ENCODE results near the gene PRRG4. TPM values are rescaled to one million over a fixed set of nuclear protein-coding genes. Genes with fewer than 3 reads are reported as not detected.

The PRRG4 gene
- total RNA-seq, 1 experiment from 2014 or later = 0.87 TPM

GRCh38 chr11:32840587-32840986 is 10.9 kb downstream of the PRRG4 start (continued):
- TF ChIP-seq, protein P1, sequence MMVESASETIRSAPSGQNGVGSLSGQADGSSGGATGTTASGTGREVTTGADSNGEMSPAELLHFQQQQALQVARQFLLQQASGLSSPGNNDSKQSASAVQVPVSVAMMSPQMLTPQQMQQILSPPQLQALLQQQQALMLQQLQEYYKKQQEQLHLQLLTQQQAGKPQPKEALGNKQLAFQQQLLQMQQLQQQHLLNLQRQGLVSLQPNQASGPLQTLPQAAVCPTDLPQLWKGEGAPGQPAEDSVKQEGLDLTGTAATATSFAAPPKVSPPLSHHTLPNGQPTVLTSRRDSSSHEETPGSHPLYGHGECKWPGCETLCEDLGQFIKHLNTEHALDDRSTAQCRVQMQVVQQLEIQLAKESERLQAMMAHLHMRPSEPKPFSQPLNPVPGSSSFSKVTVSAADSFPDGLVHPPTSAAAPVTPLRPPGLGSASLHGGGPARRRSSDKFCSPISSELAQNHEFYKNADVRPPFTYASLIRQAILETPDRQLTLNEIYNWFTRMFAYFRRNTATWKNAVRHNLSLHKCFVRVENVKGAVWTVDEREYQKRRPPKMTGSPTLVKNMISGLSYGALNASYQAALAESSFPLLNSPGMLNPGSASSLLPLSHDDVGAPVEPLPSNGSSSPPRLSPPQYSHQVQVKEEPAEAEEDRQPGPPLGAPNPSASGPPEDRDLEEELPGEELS (CRISPR knock-in tag; IDR thresholded peaks at IDR 0.05) = no peak
- no peak for TF ChIP-seq FOXP1 (CRISPR knock-in tag; IDR thresholded peaks at IDR 0.05; ENCODE audit: borderline replicate concordance)
- TF ChIP-seq USF1 (CRISPR knock-in tag; IDR thresholded peaks at IDR 0.05) = no peak
- no peak for TF ChIP-seq GABPB1 (CRISPR knock-in tag; IDR thresholded peaks at IDR 0.05)
- TF ChIP-seq ATF3 (CRISPR knock-in tag; conservative IDR thresholded peaks at IDR 0.05) = no peak
- TF ChIP-seq, protein P2, sequence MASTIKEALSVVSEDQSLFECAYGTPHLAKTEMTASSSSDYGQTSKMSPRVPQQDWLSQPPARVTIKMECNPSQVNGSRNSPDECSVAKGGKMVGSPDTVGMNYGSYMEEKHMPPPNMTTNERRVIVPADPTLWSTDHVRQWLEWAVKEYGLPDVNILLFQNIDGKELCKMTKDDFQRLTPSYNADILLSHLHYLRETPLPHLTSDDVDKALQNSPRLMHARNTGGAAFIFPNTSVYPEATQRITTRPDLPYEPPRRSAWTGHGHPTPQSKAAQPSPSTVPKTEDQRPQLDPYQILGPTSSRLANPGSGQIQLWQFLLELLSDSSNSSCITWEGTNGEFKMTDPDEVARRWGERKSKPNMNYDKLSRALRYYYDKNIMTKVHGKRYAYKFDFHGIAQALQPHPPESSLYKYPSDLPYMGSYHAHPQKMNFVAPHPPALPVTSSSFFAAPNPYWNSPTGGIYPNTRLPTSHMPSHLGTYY (CRISPR knock-in tag; IDR thresholded peaks at IDR 0.05) = no peak
- TF ChIP-seq, protein P3, sequence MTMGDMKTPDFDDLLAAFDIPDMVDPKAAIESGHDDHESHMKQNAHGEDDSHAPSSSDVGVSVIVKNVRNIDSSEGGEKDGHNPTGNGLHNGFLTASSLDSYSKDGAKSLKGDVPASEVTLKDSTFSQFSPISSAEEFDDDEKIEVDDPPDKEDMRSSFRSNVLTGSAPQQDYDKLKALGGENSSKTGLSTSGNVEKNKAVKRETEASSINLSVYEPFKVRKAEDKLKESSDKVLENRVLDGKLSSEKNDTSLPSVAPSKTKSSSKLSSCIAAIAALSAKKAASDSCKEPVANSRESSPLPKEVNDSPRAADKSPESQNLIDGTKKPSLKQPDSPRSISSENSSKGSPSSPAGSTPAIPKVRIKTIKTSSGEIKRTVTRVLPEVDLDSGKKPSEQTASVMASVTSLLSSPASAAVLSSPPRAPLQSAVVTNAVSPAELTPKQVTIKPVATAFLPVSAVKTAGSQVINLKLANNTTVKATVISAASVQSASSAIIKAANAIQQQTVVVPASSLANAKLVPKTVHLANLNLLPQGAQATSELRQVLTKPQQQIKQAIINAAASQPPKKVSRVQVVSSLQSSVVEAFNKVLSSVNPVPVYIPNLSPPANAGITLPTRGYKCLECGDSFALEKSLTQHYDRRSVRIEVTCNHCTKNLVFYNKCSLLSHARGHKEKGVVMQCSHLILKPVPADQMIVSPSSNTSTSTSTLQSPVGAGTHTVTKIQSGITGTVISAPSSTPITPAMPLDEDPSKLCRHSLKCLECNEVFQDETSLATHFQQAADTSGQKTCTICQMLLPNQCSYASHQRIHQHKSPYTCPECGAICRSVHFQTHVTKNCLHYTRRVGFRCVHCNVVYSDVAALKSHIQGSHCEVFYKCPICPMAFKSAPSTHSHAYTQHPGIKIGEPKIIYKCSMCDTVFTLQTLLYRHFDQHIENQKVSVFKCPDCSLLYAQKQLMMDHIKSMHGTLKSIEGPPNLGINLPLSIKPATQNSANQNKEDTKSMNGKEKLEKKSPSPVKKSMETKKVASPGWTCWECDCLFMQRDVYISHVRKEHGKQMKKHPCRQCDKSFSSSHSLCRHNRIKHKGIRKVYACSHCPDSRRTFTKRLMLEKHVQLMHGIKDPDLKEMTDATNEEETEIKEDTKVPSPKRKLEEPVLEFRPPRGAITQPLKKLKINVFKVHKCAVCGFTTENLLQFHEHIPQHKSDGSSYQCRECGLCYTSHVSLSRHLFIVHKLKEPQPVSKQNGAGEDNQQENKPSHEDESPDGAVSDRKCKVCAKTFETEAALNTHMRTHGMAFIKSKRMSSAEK (CRISPR knock-in tag; IDR thresholded peaks at IDR 0.05; ENCODE audit: borderline replicate concordance) = no peak
- TF ChIP-seq NR3C1 (CRISPR knock-in tag; conservative IDR thresholded peaks at IDR 0.05; ENCODE audit: low read depth) = no peak
- no peak for TF ChIP-seq IRF1 (CRISPR knock-in tag; IDR thresholded peaks at IDR 0.05)
- no peak for TF ChIP-seq SP1 (CRISPR knock-in tag; conservative IDR thresholded peaks at IDR 0.05)
- TF ChIP-seq ETV6 (CRISPR knock-in tag; IDR thresholded peaks at IDR 0.05) = no peak

DNA sequence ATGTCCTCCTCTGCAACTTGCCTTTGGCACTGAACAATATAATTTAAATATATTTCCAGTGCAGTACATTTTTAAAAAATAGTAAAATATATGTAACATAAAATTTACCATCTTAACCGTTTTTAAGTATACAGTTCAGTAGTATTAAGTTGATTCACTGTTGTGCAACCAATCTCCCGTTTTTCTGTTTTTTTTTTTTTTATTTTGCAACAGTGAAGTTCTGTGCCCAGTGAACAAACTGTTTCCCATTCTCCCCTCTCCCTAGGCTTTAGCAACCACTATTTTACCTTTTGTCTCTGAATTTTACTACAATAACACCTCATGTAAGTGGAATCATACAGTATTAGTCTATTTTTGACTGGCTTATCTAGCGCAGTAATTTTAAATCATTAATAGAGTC is 13.8 kb downstream of the PRRG4 start:
- Mint-ChIP-seq H3K4me1 (0 out of 2 replicates have a peak, but pooled peaks cover 2% of the 10 kb centered on the region), H3K27me3 (ENCODE audit: low read depth) (no peaks in the 10 kb centered on the region), H3K9me3 (peaks cover 8% of the 10 kb centered on the region), H3K4me3 (no peak overlapping the region), H3K36me3 (peaks cover 4% of the 10 kb centered on the region; the same call in 1 of the 2 replicates), H3K27ac (no peak overlapping the region; the same call in 1 of the 2 replicates)
- ATAC-seq (no peak), DNase-seq (ENCODE audit: low spot score) (no peak)
- no peak for TF ChIP-seq MXD4 (CRISPR knock-in tag; IDR thresholded peaks at IDR 0.05; ENCODE audit: borderline replicate concordance)
- TF ChIP-seq, protein P4, sequence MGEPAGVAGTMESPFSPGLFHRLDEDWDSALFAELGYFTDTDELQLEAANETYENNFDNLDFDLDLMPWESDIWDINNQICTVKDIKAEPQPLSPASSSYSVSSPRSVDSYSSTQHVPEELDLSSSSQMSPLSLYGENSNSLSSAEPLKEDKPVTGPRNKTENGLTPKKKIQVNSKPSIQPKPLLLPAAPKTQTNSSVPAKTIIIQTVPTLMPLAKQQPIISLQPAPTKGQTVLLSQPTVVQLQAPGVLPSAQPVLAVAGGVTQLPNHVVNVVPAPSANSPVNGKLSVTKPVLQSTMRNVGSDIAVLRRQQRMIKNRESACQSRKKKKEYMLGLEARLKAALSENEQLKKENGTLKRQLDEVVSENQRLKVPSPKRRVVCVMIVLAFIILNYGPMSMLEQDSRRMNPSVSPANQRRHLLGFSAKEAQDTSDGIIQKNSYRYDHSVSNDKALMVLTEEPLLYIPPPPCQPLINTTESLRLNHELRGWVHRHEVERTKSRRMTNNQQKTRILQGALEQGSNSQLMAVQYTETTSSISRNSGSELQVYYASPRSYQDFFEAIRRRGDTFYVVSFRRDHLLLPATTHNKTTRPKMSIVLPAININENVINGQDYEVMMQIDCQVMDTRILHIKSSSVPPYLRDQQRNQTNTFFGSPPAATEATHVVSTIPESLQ (CRISPR knock-in tag; IDR thresholded peaks at IDR 0.05) = no peak
- TF ChIP-seq TEAD4 (CRISPR knock-in tag; IDR thresholded peaks at IDR 0.05) = no peak
- no peak for TF ChIP-seq ZNF425 (CRISPR knock-in tag; conservative IDR thresholded peaks at IDR 0.05)
- no peak for TF ChIP-seq SP1 (CRISPR knock-in tag; conservative IDR thresholded peaks at IDR 0.05)
- TF ChIP-seq ZNF423 (CRISPR knock-in tag; IDR thresholded peaks at IDR 0.05) = no peak
- TF ChIP-seq TP53 (CRISPR knock-in tag; IDR thresholded peaks at IDR 0.05) = no peak
- no peak for TF ChIP-seq IRF2 (CRISPR knock-in tag; IDR thresholded peaks at IDR 0.05; ENCODE audit: borderline replicate concordance, low read depth)
- CTCF ChIA-PET = no interaction called here
- POLR2A ChIA-PET = interaction anchor here (1.0 kb wide), 1 partner anchor 9 kb away, joined by 3 read pairs; no protein-coding TSS in a partner anchor
